ENCODE results near the gene SUPT6H. TPM values are rescaled to one million over a fixed set of nuclear protein-coding genes. Genes with fewer than 3 reads are reported as not detected.

The SUPT6H gene
- polyA plus RNA-seq, 2 of the 4 experiments (the other 2 are of a cell fraction), result 51.4 to 63.8 TPM

- peak; percentile 41; the same call in 1 of the 2 replicates for TF ChIP-seq HOXB13 (CRISPR knock-in tag; IDR thresholded peaks at IDR 0.05; ENCODE audit: low read depth)
- no peak; the same call in none of the 2 replicates for TF ChIP-seq RFX5 (IDR thresholded peaks at IDR 0.05)
- TF ChIP-seq, protein P1, sequence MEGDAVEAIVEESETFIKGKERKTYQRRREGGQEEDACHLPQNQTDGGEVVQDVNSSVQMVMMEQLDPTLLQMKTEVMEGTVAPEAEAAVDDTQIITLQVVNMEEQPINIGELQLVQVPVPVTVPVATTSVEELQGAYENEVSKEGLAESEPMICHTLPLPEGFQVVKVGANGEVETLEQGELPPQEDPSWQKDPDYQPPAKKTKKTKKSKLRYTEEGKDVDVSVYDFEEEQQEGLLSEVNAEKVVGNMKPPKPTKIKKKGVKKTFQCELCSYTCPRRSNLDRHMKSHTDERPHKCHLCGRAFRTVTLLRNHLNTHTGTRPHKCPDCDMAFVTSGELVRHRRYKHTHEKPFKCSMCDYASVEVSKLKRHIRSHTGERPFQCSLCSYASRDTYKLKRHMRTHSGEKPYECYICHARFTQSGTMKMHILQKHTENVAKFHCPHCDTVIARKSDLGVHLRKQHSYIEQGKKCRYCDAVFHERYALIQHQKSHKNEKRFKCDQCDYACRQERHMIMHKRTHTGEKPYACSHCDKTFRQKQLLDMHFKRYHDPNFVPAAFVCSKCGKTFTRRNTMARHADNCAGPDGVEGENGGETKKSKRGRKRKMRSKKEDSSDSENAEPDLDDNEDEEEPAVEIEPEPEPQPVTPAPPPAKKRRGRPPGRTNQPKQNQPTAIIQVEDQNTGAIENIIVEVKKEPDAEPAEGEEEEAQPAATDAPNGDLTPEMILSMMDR (IDR thresholded peaks at IDR 0.05), result peak; percentile 41; the same call in 2 of the 3 replicates
- TF ChIP-seq RAD21 (conservative IDR thresholded peaks at IDR 0.05 in 1 of 2, IDR thresholded peaks at IDR 0.05 in 1 of 2), result 0 out of 5 replicates have a peak, but pooled peaks of 1 of the 2 experiments have one; percentile 1
- peak; percentile 97 for TF ChIP-seq POLR2A (IDR thresholded peaks at IDR 0.05; ENCODE audit: low read length)
- TF ChIP-seq BCL3 (IDR thresholded peaks at IDR 0.05), result peak; percentile 96
Measured at GRCh38 chr17:28743243-28744103, 81.5 kb downstream of the SUPT6H start, which contains the start of gene TRAF4 (continued).

DNA sequence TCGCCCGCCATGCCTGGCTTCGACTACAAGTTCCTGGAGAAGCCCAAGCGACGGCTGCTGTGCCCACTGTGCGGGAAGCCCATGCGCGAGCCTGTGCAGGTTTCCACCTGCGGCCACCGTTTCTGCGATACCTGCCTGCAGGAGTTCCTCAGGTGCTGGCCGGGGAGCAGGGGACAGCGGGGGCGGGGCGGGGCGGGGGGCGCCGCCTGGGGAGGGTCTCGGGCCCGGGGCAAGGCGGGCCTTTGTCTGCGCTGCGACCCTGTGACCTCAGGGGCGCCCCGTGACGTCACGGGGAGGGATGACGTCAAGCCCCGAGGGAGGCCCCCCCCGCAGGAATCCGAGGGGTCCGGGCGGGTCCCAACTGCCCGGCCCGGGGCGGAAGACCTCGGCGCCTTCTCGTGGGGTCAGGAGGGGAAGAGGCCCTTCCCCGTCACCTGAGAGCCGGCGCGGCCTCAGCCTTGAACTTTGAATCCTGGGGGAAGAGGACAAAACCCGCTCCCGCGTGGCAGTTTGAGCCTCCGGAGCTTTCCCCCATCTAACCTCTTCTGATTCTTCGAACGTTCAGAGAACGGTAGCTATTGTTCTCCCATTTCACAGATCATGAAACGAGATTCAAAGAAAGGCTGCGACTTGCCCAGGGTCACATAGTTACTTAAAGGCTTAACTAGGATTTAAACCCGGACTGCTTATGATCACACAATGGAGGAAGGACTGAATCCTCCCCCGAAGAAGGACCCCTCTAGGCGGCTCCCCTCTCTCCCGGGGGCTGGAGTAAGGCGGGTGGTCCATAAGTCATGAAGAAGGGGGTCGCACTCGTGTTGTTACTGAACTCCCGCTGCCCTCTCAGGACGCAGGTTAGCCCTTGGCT lies 82.3 kb downstream of the SUPT6H start:
- CTCF ChIA-PET, result interaction anchor here (0.8 to 22.6 kb wide), 11 partner anchors 9 to 210 kb away, joined by 3 to 977 read pairs (median 4); partner anchors contain the start of genes DHRS13, NEK8, RPL23A and TLCD1
- peak; percentile 58 to 81 for DNase-seq (ENCODE audit: low read depth in 1 of 2, low spot score in 1 of 2)
- peaks cover 53% of the 10 kb centered on the region for H3K4me1 ChIP-seq
- TF ChIP-seq EHF (CRISPR knock-in tag; IDR thresholded peaks at IDR 0.05) (peak; percentile 52; the same call in 1 of the 2 replicates), BHLHE40 (IDR thresholded peaks at IDR 0.05; ENCODE audit: low read depth, low read length) (no peak), PBX3 (IDR thresholded peaks at IDR 0.05) (0 out of 2 replicates have a peak, but pooled peaks have one; percentile 28), RAD21 (conservative IDR thresholded peaks at IDR 0.05 in 1 of 2, IDR thresholded peaks at IDR 0.05 in 1 of 2) (no peak; a peak in 2 of 5 replicates), FOSL2 (IDR thresholded peaks at IDR 0.05) (no peak), FOSL2 (CRISPR knock-in tag; IDR thresholded peaks at IDR 0.05) (peak; percentile 63), HDAC2 (IDR thresholded peaks at IDR 0.05) (no peak), PHF8 (IDR thresholded peaks at IDR 0.05; ENCODE audit: borderline replicate concordance, low read depth) (peak; percentile 94), POLR2AphosphoS2 (conservative IDR thresholded peaks at IDR 0.05; ENCODE audit: low read length) (no peak), JUN (IDR thresholded peaks at IDR 0.05) (peak; percentile 20 to 88; a peak in 4 of 5 replicates), HOXA7 (CRISPR knock-in tag; IDR thresholded peaks at IDR 0.05) (peak; percentile 65; the same call in 1 of the 2 replicates), RFX5 (IDR thresholded peaks at IDR 0.05) (peak; percentile 40; the same call in 1 of the 2 replicates), REST (IDR thresholded peaks at IDR 0.05) (peak; percentile 53), GATA3 (IDR thresholded peaks at IDR 0.05; ENCODE audit: borderline replicate concordance) (no peak), ESRRA (IDR thresholded peaks at IDR 0.05; ENCODE audit: borderline replicate concordance, low read length) (no peak), FOSB (CRISPR knock-in tag; IDR thresholded peaks at IDR 0.05) (0 out of 2 replicates have a peak, but pooled peaks have one; percentile 35), MYC (IDR thresholded peaks at IDR 0.05; ENCODE audit: borderline replicate concordance, low read length) (no peak), ZC3H11A (IDR thresholded peaks at IDR 0.05) (no peak), KDM1A (IDR thresholded peaks at IDR 0.05; ENCODE audit: low read depth) (peak; percentile 71; the same call in 1 of the 2 replicates), CHD2 (IDR thresholded peaks at IDR 0.05; ENCODE audit: low read length, partially characterized antibody) (no peak)
- TF ChIP-seq, protein P2, sequence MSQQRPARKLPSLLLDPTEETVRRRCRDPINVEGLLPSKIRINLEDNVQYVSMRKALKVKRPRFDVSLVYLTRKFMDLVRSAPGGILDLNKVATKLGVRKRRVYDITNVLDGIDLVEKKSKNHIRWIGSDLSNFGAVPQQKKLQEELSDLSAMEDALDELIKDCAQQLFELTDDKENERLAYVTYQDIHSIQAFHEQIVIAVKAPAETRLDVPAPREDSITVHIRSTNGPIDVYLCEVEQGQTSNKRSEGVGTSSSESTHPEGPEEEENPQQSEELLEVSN (IDR thresholded peaks at IDR 0.05; ENCODE audit: borderline replicate concordance, low read depth), result 0 out of 2 replicates have a peak, but pooled peaks have one; percentile 29
- TF ChIP-seq, protein P3, sequence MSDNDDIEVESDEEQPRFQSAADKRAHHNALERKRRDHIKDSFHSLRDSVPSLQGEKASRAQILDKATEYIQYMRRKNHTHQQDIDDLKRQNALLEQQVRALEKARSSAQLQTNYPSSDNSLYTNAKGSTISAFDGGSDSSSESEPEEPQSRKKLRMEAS (IDR thresholded peaks at IDR 0.05), result 0 out of 2 replicates have a peak, but pooled peaks have one; percentile 4

More for the DNA sequence above, 82.3 kb downstream of the SUPT6H start:
- 1% methylated on average over 31 of the region's 61 CpGs for WGBS (ENCODE audit: missing lambda C conversion rate)
- ATAC-seq, result peak in 1 of 2 experiments; percentile 7; a peak in 1 of 6 replicates
- Histone ChIP-seq H3K27ac (peak overlapping the region; percentile 98 to 99), H3K9me3 (peaks cover 9% of the 10 kb centered on the region), H3K4me3 (peak overlapping the region; percentile 93), H3K4me2 (peak overlapping the region; percentile 96)
- FAIRE-seq, result no peak
- POLR2A ChIA-PET, result interaction anchor here (0.6 to 12.2 kb wide), 10 partner anchors 8 to 208 kb away, joined by 3 to 369 read pairs (median 5); partner anchors contain the start of genes BLTP2, NEK8, PHF12 and RPL23A

Measured in A549 (cell line).